ENCODE data around the gene LIMS2. TPM values are rescaled to one million over a fixed set of nuclear protein-coding genes. Genes with fewer than 3 reads are reported as not detected.

The LIMS2 gene
- total RNA-seq, 1 donor from 2014 or later: 161 TPM

DNA sequence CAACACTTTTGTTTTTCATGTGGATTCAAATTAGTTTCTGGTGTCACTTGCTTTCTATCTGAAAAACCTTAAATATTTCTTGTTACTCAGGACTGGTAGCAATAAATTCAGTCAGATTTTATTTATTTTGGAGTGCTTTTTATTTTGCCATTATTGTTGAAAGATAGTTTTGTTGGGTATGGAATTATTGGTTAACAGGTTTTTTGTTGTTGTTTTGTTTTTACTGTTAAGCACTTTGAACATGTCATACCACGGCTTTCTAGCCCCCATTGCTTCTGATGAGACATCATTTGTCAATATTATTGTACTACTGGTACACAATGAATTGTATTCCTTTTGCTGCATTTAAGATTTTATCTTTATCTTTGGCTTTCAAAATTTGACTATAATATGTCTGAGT, 13.1 kb upstream of the LIMS2 start:
- Histone ChIP-seq H3K9me3 (no peaks in the 10 kb centered on the region), H3K27me3 (no peaks in the 10 kb centered on the region), H3K4me1 (no peaks in the 10 kb centered on the region), H3K27ac (no peak overlapping the region), H3K4me3 (no peak overlapping the region), H3K36me3 (no peaks in the 10 kb centered on the region)
- ATAC-seq (no peak), DNase-seq (no peak)
- TF ChIP-seq, protein P1, sequence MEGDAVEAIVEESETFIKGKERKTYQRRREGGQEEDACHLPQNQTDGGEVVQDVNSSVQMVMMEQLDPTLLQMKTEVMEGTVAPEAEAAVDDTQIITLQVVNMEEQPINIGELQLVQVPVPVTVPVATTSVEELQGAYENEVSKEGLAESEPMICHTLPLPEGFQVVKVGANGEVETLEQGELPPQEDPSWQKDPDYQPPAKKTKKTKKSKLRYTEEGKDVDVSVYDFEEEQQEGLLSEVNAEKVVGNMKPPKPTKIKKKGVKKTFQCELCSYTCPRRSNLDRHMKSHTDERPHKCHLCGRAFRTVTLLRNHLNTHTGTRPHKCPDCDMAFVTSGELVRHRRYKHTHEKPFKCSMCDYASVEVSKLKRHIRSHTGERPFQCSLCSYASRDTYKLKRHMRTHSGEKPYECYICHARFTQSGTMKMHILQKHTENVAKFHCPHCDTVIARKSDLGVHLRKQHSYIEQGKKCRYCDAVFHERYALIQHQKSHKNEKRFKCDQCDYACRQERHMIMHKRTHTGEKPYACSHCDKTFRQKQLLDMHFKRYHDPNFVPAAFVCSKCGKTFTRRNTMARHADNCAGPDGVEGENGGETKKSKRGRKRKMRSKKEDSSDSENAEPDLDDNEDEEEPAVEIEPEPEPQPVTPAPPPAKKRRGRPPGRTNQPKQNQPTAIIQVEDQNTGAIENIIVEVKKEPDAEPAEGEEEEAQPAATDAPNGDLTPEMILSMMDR (IDR thresholded peaks at IDR 0.05): no peak
- intact Hi-C loops (cut with DNase I): no loop called here

DNA sequence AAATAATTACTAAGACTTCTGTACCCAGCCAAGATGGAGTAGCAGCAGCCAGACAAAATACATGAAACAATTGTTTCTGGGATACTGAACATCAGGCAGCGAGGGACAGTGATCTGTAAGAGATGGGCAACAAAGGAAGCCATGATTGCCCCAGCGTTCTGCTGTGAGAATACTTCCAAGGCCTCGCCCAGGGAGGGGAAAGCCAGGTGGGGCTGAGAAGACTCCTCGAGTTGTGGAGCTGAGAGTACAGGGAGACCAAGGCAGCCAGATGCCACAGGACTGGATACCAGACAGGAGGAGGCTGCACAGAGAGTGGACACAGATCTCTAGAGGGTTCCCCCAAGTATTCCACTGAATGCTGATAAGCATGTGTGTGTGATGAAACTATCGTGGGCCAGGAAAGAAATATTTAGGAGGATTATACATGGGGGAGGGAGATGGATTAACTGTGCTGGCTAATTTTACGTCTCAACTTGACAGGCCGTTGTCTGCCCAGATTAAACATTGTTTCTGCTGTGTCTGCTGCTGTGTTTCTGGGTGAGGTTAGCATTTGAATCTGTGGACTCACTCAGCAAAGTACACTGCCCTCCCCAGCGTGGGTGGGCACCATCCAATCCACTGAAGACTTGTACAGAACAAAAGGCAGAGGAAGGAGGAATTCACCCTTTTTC, 10.2 kb upstream of the LIMS2 start:
- intact Hi-C loops (cut with DNase I): no loop called here
- H3K36me3 ChIP-seq: no peaks in the 10 kb centered on the region
- TF ChIP-seq, protein P1 (IDR thresholded peaks at IDR 0.05): no peak
- no peak for DNase-seq
- H3K9me3 ChIP-seq: no peaks in the 10 kb centered on the region
- no peak overlapping the region for H3K27ac ChIP-seq
- peaks cover 9% of the 10 kb centered on the region for H3K4me1 ChIP-seq
- H3K4me3 ChIP-seq: no peak overlapping the region
- no peak for ATAC-seq
- no peaks in the 10 kb centered on the region for H3K27me3 ChIP-seq

DNA sequence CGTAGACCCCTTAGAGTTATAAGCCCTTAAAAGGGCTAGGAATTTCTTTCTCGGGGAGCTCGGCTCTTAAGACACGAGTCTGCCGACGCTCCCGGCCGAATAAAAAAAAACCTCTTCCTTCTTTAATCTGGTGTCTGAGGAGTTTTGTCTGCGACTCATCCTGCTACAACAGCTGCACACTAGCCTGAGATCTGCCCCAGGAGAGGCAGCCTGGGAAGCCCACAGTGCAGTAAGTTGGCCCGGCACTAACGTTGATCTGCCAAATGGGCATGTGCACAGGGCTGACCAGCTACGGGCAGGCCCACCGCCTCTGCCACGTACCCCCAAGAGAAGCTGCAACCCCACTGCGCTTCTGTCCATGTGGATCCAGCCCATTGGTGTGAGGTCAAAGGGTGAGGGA, 8.4 kb upstream of the LIMS2 start:
- no peak overlapping the region for H3K27ac ChIP-seq
- ATAC-seq (no peak), DNase-seq (no peak)
- TF ChIP-seq, protein P1 (IDR thresholded peaks at IDR 0.05): no peak
- H3K36me3 ChIP-seq: no peaks in the 10 kb centered on the region
- H3K27me3 ChIP-seq: no peaks in the 10 kb centered on the region
- no peak overlapping the region for H3K4me3 ChIP-seq
- intact Hi-C loops (cut with DNase I): no loop called here
- H3K9me3 ChIP-seq: no peaks in the 10 kb centered on the region
- peaks cover 9% of the 10 kb centered on the region for H3K4me1 ChIP-seq

DNA sequence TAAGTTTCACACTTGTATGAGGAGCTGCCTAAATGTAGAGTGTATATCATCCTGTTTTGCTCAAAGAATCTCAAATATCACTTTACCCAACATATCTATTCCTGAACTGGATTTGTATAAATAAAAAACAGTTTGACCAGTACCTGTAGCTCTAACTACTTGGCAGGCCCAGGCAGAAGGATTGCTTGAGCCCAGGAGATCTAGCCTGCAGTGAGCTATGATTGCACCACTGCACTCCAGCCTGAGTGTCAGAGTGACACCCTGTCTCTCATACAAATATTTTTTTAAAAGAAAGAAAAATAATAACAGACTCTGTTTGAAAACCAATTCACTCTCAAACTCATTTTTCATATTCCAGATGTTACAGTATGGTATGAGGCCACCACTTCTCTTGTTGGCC, 7.7 kb upstream of the LIMS2 start:
- intact Hi-C loops (cut with DNase I): no loop called here
- Histone ChIP-seq H3K36me3 (no peaks in the 10 kb centered on the region), H3K9me3 (no peaks in the 10 kb centered on the region), H3K27me3 (no peaks in the 10 kb centered on the region), H3K4me1 (peaks cover 9% of the 10 kb centered on the region), H3K27ac (no peak overlapping the region), H3K4me3 (no peak overlapping the region)
- TF ChIP-seq, protein P1 (IDR thresholded peaks at IDR 0.05): no peak
- ATAC-seq: no peak
- DNase-seq: no peak

DNA sequence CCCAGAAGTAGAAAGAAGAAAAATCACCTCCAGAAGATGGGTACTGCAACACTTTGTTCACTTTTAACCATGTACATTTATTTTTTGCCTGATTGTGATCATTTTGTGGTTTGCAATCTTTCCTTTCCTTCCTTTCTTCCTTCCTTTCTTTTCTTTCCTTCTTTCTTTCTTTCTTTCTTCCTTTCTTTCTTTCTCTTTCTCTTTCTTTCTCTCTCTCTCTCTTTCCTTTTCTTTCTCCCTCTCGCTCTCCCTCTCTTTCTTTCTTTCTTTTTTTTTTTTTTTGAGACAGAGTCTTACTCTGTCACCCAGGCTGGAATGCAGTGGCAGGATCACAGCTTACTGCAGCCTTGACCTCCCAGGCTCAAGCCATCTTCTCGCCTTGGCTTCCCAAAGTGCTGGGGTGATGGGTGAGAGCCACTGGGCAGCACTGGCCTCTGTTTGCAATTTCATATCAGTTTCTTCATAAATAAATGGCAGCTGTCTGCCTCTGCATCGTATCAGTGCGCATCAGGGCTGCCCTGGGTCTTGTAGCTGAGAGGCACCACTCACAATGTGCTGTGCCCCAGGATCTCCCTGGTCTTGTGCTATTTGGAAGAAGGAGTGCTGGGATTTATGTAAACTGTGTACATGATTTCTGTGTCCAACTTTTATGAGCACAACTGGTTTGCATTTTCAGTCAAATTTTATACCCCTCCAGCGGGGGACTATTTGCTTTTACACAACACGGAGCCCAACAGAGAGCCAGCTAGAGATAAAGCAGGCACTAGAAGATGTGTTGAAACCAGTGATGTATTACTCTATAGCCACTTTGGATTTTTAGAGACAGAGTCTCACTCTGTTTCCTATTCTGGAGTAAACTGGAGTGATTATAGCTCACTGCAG, 6.9 kb upstream of the LIMS2 start:
- Histone ChIP-seq H3K4me1 (peaks cover 9% of the 10 kb centered on the region), H3K27me3 (no peaks in the 10 kb centered on the region), H3K9me3 (no peaks in the 10 kb centered on the region), H3K4me3 (no peak overlapping the region), H3K27ac (no peak overlapping the region), H3K36me3 (no peaks in the 10 kb centered on the region)
- TF ChIP-seq, protein P1 (IDR thresholded peaks at IDR 0.05): no peak
- DNase-seq: no peak
- intact Hi-C loops (cut with DNase I): no loop called here
- ATAC-seq: no peak
